ENCODE results near the gene ANO2. TPM values are rescaled to one million over a fixed set of nuclear protein-coding genes. Genes with fewer than 3 reads are reported as not detected.

ANO2 gene
- total and polyA plus RNA-seq, 4 donors: 0.03 to 0.25 (median 0.15) TPM

GRCh38 chr12:5561057-5561456 lies 384.0 kb downstream of the ANO2 start:
- Histone ChIP-seq H3K27me3 (ENCODE audit: control insufficient read depth in 4 of 4, insufficient read depth in 4 of 4, low read length in 3 of 4) (no peaks in the 10 kb centered on the region), H3K9me3 (ENCODE audit: control insufficient read depth in 4 of 4, low read length in 3 of 4) (peaks cover 0 to 5% (median 1%) of the 10 kb centered on the region in 4 donors), H3K4me3 (ENCODE audit: low read depth in 1 of 3, low read length in 3 of 3) (no peak overlapping the region), H3K4me1 (ENCODE audit: control insufficient read depth in 4 of 4, insufficient read depth in 4 of 4, low read length in 3 of 4) (no peaks in the 10 kb centered on the region), H3K9ac (ENCODE audit: low read depth in 1 of 2, low read length in 2 of 2) (no peak overlapping the region), H3K27ac (ENCODE audit: low read depth in 1 of 2, low read length in 2 of 2) (no peak overlapping the region), H3K36me3 (ENCODE audit: control insufficient read depth in 4 of 4, insufficient read depth in 3 of 4, low read depth in 1 of 4, low read length in 3 of 4) (no peaks in the 10 kb centered on the region)
- no peak for DNase-seq (ENCODE audit: low spot score)
- 79% methylated on average over 6 of the region's 6 CpGs for WGBS
- TF ChIP-seq ZBTB33 (IDR thresholded peaks at IDR 0.05) (no peak), RXRA (IDR thresholded peaks at IDR 0.05) (no peak), JUND (IDR thresholded peaks at IDR 0.05) (no peak), FOXA2 (IDR thresholded peaks at IDR 0.05) (no peak), MAX (IDR thresholded peaks at IDR 0.05) (no peak), REST (IDR thresholded peaks at IDR 0.05) (no peak), NR2F2 (IDR thresholded peaks at IDR 0.05) (no peak), FOXA1 (IDR thresholded peaks at IDR 0.05) (no peak), TAF1 (conservative IDR thresholded peaks at IDR 0.05) (no peak)

- Histone ChIP-seq H3K4me1 (ENCODE audit: control insufficient read depth in 4 of 4, insufficient read depth in 4 of 4, low read length in 3 of 4) (no peaks in the 10 kb centered on the region), H3K4me3 (ENCODE audit: low read depth in 1 of 3, low read length in 3 of 3) (no peak overlapping the region), H3K27me3 (ENCODE audit: control insufficient read depth in 4 of 4, insufficient read depth in 4 of 4, low read length in 3 of 4) (no peaks in the 10 kb centered on the region), H3K9me3 (ENCODE audit: control insufficient read depth in 4 of 4, low read length in 3 of 4) (peaks cover 0 to 5% (median 1%) of the 10 kb centered on the region in 4 donors), H3K9ac (ENCODE audit: low read depth in 1 of 2, low read length in 2 of 2) (no peak overlapping the region), H3K27ac (ENCODE audit: low read depth in 1 of 2, low read length in 2 of 2) (no peak overlapping the region), H3K36me3 (ENCODE audit: control insufficient read depth in 4 of 4, insufficient read depth in 3 of 4, low read depth in 1 of 4, low read length in 3 of 4) (no peaks in the 10 kb centered on the region)
- no peak for DNase-seq (ENCODE audit: low spot score)
- WGBS: 85% methylated on average over 4 of the region's 4 CpGs
- TF ChIP-seq CTCF (IDR thresholded peaks at IDR 0.05; ENCODE audit: low read depth, low read length, missing input control) (no peak), GABPA (IDR thresholded peaks at IDR 0.05 in 1 of 2, conservative IDR thresholded peaks at IDR 0.05 in 1 of 2) (no peak), SP1 (IDR thresholded peaks at IDR 0.05) (no peak), YY1 (IDR thresholded peaks at IDR 0.05) (no peak), TAF1 (conservative IDR thresholded peaks at IDR 0.05) (no peak), EGR1 (IDR thresholded peaks at IDR 0.05; ENCODE audit: low read depth in 2 of 2) (no peak), HNF4G (IDR thresholded peaks at IDR 0.05) (no peak), RAD21 (IDR thresholded peaks at IDR 0.05) (no peak), JUND (IDR thresholded peaks at IDR 0.05) (no peak), FOXA1 (IDR thresholded peaks at IDR 0.05) (no peak), HNF4A (conservative IDR thresholded peaks at IDR 0.05) (no peak), REST (IDR thresholded peaks at IDR 0.05) (no peak), ATF3 (IDR thresholded peaks at IDR 0.05) (no peak), NR2F2 (IDR thresholded peaks at IDR 0.05) (no peak), MAX (IDR thresholded peaks at IDR 0.05) (no peak), RXRA (IDR thresholded peaks at IDR 0.05) (no peak), ZBTB33 (IDR thresholded peaks at IDR 0.05) (no peak), FOXA2 (IDR thresholded peaks at IDR 0.05) (no peak)
Measured at GRCh38 chr12:5560265-5560664, 384.8 kb downstream of the ANO2 start.

Measured in liver (tissue), 9 donors.